HG02798 (cell line): ENCODE results near the gene NFKBIL1.
"Not testable (repeated sequence)": the region's sequence is repeated elsewhere in the genome, so short reads cannot be mapped to it uniquely, and the experiment has no call there.

Experiments used
- ATAC-seq: cut with Tn5 transposase; IDR thresholded peaks from one replicate; pipeline ENCODE4 v1.9.1; 2021; ENCODE audit warnings: mild to moderate bottlenecking; ENCODE audit not compliant: unreplicated experiment, poor library complexity

Gene NFKBIL1

GRCh38 chr6:31533455-31533841 lies 14.0 kb upstream of the NFKBIL1 start:
- no peak for ATAC-seq

- no peak for ATAC-seq
These were observed 13.4 kb upstream of the NFKBIL1 start for GRCh38 chr6:31534011-31534410.

GRCh38 chr6:31534521-31535040 lies 12.8 kb upstream of the NFKBIL1 start:
- ATAC-seq: no peak

GRCh38 chr6:31535538-31536324 lies 11.7 kb upstream of the NFKBIL1 start:
- ATAC-seq: no peak

- ATAC-seq: no peak
These were observed 8.5 kb upstream of the NFKBIL1 start for GRCh38 chr6:31538805-31539400.

GRCh38 chr6:31540640-31541039 lies 6.8 kb upstream of the NFKBIL1 start:
- ATAC-seq: no peak

GRCh38 chr6:31541059-31541657 lies 6.2 kb upstream of the NFKBIL1 start:
- no peak for ATAC-seq

GRCh38 chr6:31541658-31542521 lies 5.5 kb upstream of the NFKBIL1 start, which contains the start of gene DDX39B:
Gene DDX39B, minus strand, starts transcription at chr6:31542003. Its CDS starts 1,471 bp downstream, at chr6:31540532.
- peak; percentile 75 for ATAC-seq

- no peak for ATAC-seq
These were observed 3.8 kb upstream of the NFKBIL1 start for GRCh38 chr6:31543639-31544038.

GRCh38 chr6:31544676-31545075 lies 2.7 kb upstream of the NFKBIL1 start:
- ATAC-seq: no peak

GRCh38 chr6:31545291-31545690 lies 2.1 kb upstream of the NFKBIL1 start:
- ATAC-seq: no peak

GRCh38 chr6:31546339-31546957 lies 960 bp upstream of the NFKBIL1 start, which contains the start of gene ATP6V1G2:
Gene ATP6V1G2, minus strand, starts transcription at chr6:31546608. Its CDS starts 49 bp downstream, at chr6:31546559.
- ATAC-seq: peak; percentile 59

- ATAC-seq: no peak
These were observed 527 bp downstream of the NFKBIL1 start for GRCh38 chr6:31547727-31548543.

- ATAC-seq: no peak
These were observed 1.1 kb downstream of the NFKBIL1 start for GRCh38 chr6:31548544-31548873.

GRCh38 chr6:31551371-31551770 lies 4.0 kb downstream of the NFKBIL1 start:
- not testable (repeated sequence) for ATAC-seq

GRCh38 chr6:31556307-31556706 lies 8.9 kb downstream of the NFKBIL1 start:
- ATAC-seq: no peak

GRCh38 chr6:31557443-31558317 lies 10.3 kb downstream of the NFKBIL1 start:
- ATAC-seq: no peak

GRCh38 chr6:31558318-31558625 lies 10.9 kb downstream of the NFKBIL1 start:
- no peak for ATAC-seq
